ENCODE measurements around the gene CRY2.

- TF ChIP-seq POLR2AphosphoS5 (IDR thresholded peaks at IDR 0.05; ENCODE audit: low read depth, low read length) (no peak), PLRG1 (conservative IDR thresholded peaks at IDR 0.05) (no peak)
Measured at GRCh38 chr11:45880772-45881570, 33.7 kb downstream of the CRY2 start.

Data from HepG2 (cell line).